Measurements from ENCODE around the gene PLCB4.

Gene PLCB4

DNA sequence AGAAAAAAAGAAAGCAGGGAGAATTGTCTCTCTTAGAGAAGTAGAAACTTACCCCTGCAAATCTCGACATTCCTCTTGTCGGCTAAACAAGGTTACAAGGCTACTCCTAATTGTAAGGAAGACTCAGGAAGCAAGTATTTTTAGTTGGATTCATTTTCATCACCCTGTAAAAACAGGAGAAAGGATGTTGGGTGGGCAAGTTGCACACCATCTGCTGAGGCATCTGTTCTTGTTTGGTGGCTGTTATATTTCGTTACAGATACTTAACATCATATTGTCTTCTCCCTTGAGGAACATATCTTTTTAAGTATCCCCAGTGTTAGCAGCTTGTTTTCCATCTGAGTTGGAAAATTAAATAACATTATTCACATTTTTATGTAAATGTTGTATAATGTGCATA, 187.5 kb downstream of the PLCB4 start:
- DNase-seq (ENCODE audit: low read depth in 2 of 2, low spot score in 1 of 2) = no peak

GRCh38 chr20:9258901-9259300, 190.0 kb downstream of the PLCB4 start:
- DNase-seq (ENCODE audit: low read depth in 2 of 2, low spot score in 1 of 2) = no peak

- DNase-seq (ENCODE audit: low read depth in 2 of 2, low spot score in 1 of 2) = no peak
Measured at GRCh38 chr20:9260027-9260426, 191.1 kb downstream of the PLCB4 start.

- no peak for DNase-seq (ENCODE audit: low read depth in 2 of 2, low spot score in 1 of 2)
Measured at GRCh38 chr20:9261781-9262180, 192.9 kb downstream of the PLCB4 start.

- no peak for DNase-seq (ENCODE audit: low read depth in 2 of 2, low spot score in 1 of 2)
Measured at GRCh38 chr20:9262653-9263194, 193.8 kb downstream of the PLCB4 start.

DNA sequence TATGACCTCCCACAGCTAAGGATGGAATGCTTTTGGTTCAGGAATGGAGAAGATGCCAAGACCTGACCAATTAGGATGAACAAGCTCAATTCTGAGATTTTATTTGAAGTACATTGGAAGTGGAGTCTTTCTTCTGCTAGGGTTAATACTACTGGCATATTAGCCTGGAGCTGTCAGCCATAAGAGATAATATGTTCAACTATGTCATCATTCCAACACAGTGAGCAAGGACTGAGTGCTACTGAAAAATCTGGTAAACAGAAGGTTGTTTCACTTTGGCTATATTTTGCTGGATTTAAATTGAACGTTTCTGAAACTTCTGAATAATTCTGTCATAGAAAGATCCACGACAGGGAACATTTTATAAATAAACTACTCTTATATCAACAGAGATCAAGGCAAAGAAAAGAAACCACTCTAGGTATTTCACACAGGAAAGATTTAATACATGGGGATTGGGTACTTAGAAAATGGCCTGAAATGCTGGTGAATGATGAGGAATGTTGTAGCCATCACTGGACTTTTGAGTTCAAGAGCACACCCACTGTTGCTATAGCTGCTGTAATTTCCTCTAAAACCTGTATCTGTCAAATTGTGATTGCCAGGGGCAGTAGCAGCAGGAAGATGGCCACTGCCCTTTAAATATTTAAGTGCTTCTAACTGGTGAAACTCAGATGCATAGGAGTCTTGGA, 200.5 kb downstream of the PLCB4 start:
- DNase-seq (ENCODE audit: low read depth in 2 of 2, low spot score in 1 of 2) = no peak

GRCh38 chr20:9270831-9271230, 201.9 kb downstream of the PLCB4 start:
- DNase-seq (ENCODE audit: low read depth in 2 of 2, low spot score in 1 of 2) = no peak

DNA sequence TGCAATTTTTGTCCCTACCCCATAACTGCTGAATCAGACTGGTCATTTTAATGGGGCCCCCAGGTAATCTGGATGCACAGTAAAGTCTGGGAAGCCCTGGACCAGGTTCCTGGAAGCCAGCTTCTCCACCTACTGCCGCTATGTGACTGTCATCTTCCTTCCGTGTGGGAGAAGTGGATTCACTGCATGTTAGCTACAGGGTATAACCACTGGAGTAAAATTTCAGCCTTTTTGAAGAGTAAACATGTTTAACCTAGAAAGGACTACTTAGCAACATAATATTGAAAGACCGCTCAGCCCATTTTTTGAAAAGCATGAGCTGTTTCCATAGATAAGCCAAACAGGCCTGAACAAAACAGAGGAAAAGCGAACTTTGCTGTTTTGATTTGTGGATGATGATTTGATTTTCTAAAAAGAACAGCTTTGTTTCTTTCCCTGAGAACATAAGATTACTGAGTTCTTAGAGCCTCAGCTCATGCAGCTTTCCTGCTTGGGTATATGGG, 208.1 kb downstream of the PLCB4 start:
- DNase-seq (ENCODE audit: low read depth in 2 of 2, low spot score in 1 of 2) = no peak

DNA sequence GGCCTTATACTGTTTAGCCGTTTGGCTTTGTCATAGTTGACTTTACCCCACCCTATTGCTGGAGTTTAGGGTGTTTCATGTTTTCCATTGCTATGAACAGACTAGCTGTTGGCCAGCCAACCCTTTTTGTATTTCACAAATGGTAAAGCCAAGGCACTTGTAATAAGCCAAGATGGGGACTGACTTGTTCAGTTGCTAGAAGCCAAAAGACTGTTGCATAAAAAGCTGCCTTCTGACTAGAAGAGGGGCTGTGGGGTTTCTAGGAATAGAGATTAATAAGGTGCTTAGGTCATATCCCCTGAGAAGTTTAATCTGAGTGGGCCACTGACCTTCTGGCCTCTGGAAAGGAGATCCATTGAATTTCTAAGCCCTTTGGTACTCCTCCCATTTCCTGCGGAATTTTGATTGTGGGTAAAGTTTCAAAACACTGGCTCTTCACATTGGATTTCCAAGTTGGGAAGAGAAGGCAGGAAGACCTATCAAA, 211.1 kb downstream of the PLCB4 start:
- no peak for DNase-seq (ENCODE audit: low read depth in 2 of 2, low spot score in 1 of 2)

GRCh38 chr20:9280666-9281065, 211.8 kb downstream of the PLCB4 start:
- no peak for DNase-seq (ENCODE audit: low read depth in 2 of 2, low spot score in 1 of 2)

DNA sequence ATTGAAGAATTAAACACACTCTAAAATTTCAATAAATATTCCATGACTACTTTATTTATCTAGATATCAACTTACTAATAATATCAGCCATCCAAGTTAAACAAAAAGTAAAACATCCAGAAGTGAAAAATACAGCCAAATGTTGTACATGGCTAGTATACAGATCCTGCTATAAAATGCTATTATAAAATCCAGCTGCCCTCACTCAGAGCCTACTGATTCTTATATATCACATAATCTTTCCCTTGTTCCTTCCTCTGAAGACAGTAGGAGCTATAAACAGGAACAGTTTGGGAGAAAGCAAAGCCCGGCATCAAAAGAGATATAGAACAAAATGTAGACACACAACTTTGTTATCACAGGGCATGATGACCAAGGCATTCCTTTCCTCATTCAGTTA, 212.9 kb downstream of the PLCB4 start:
- no peak for DNase-seq (ENCODE audit: low read depth in 2 of 2, low spot score in 1 of 2)

DNA sequence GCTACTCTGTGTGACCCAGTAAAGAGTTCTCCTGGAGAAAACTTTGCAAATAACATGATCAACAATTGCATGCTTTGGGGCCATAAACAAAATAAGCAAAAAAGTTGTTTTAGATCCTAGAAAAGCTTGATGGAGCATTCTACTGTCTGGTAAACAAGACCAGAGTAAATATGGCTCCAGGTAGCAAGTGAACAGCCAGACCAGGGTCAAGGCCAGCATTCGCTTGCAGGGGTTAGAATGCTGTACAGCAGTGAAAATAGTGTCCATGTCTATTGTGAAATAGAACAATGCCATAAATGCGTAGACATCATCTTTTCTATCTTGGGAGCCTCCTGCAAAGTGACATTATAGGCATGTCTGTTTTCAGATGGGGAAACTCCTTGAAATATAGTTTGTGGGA, 216.7 kb downstream of the PLCB4 start:
- no peak for DNase-seq (ENCODE audit: low read depth in 2 of 2, low spot score in 1 of 2)

DNA sequence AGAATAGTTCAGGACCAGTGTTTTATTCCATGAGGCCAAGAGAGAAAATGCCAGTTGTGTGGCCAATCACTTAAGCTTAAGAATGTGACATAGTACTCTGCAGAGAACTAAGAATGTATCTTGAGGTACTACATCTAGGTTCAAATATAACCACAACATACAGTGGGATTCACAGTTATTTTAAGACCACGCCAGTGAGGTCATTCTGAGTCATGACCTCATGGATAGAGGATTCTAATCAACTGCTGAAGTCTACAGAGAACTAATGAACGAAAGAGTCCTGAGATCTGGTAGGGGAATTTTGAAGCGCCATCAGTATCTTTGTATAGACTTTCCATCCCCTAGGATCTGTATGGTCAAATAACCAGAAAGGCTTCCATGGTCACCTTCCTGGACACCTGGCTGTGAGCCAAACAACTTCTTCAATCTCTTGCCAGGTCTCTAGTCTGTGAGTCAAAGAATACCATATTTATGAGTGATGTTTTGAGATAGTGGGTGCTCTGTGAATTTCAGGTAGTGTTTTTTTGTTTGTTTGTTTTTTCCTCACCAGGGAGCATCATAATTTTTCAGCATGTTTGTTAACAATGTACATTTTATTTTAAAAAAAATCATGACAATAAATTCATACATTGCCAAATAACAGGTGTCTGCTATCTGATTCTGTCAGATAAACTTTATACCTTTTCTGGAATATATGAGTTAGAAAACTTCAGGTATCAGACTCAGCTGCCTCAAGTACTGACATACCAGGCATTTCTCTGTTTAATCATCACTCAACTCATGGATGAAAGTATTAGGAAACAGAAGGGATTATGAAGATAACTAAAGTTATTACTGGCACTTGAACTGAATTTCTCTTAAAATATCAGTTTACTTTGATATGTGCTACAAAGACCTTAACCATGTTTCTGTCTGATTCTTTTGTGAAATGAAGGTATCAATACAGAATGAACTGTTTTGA, 217.9 kb downstream of the PLCB4 start:
- no peak for DNase-seq (ENCODE audit: low read depth in 2 of 2, low spot score in 1 of 2)

GRCh38 chr20:9287826-9288225, 218.9 kb downstream of the PLCB4 start:
- DNase-seq (ENCODE audit: low read depth in 2 of 2, low spot score in 1 of 2) = no peak

DNA sequence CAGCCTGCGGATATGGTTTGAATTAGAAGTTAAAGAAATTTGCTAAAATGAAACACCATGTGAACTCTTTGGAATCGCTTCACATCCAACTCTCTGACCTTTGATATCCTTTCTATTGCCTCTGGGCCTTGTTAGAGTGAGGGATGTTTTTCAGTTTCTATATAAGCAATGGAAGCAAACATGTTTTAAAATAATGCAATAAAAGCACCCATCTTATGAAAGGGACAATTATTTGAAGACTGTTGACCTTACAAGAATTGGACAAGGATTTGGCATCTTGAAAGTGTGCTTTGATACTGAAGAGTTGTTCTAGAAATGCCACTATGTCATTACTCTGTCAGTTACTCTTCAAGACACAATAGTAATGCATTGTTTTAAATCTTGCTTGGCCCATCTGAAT, 221.4 kb downstream of the PLCB4 start:
- no peak for DNase-seq (ENCODE audit: low read depth in 2 of 2, low spot score in 1 of 2)

DNA sequence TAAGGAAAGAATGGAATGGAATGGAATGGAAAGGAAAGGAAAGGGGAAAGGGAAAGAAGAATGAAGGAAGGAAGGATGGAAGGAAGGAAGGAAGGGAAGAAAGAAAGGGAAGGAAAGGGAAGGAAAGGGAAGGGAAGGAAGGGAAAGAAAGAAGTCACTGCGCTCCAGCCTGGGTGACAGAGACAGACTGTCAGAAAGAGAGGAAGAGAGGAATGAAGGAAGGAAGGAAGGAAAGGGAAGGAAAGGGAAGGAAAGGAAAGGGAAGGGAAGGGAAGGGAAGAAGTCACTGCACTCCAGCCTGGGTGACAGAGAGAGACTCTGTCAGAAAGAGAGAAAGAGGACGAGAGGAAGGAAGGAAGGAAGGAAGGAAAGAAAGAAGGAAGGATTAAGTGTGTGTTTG, 224.3 kb downstream of the PLCB4 start:
- no peak for DNase-seq (ENCODE audit: low read depth in 2 of 2, low spot score in 1 of 2)

- DNase-seq (ENCODE audit: low read depth in 2 of 2, low spot score in 1 of 2) = no peak
Measured at GRCh38 chr20:9294041-9294440, 225.2 kb downstream of the PLCB4 start.

- DNase-seq (ENCODE audit: low read depth in 2 of 2, low spot score in 1 of 2) = no peak
Measured at GRCh38 chr20:9298906-9299305, 230.0 kb downstream of the PLCB4 start.

- DNase-seq (ENCODE audit: low read depth in 2 of 2, low spot score in 1 of 2) = no peak
Measured at GRCh38 chr20:9300080-9300479, 231.2 kb downstream of the PLCB4 start.

DNA sequence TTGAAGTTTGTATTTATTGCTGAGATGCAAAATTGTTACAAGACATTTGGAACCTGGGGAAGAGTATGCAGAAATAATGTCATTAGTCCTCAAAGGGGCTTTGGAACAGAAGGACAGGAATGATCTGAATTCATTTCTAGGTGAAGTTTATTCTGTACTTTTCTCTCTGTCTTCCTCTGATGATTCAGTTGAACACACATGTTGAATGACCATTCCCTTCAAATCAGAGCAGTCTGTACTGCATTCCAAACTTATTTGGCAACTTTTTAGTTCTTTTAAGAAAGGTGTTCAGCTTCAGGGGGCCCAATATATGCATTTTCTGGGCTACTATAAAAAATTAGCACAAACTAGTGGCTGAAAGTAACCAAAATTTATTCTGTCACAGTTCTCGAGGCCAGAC, 231.6 kb downstream of the PLCB4 start:
- no peak for DNase-seq (ENCODE audit: low read depth in 2 of 2, low spot score in 1 of 2)

DNA sequence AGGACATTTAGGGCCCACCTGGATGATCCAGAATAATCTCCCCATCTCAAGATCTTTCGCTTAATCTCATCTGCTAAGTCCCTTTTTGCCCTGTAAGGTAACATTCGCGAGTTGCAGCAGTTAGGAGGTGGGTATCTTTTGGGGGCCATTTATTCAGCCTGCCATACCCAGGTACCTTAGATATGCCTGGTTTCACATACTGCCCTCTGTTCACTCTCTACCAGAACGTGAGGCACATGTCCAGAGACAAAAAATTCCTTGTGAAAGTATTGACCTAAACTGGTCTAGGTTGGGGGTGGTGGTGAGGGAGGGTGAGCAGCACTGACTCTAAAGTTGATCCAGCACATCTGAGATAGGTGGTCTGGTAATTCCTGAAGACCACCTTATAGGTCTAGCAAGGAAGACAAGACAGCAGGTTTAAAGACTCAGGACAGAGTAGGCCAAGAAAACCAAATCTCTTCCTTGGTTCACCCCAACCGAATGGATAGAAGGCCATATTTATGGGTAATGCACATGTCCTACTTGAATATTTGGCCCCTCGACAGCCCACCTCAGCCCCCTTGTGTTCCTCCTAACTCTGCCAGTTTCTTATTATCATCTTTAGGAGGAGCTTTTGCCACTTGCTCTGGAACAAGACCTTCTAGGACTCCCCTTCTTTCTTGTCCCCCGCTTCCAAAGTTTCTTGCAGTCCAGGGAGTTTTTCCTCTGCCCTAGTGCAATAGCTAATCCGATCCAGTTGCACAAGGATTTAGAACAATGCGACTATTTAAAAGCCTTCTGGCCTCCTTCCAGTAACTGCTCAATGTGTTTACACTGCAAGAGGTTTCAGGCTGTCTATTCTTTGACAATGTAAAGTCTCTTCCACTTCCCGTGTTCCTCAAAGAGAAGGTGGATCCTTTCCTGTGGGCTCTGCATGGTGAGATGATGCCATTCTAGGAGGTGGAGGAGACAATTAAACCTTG, 232.5 kb downstream of the PLCB4 start:
- DNase-seq (ENCODE audit: low read depth in 2 of 2, low spot score in 1 of 2) = no peak

Measured in stimulated activated CD8-positive, alpha-beta memory T cell treated with anti-CD3 and anti-CD28 coated beads, Interleukin-4, amount 100 ng/mL, for 1 hour (primary cell).